ENCODE measurements around the gene TPP1. TPM values are rescaled to one million over a fixed set of nuclear protein-coding genes. Genes with fewer than 3 reads are reported as not detected.
A peak's percentile ranks its signal among the peaks of the same experiment; 100 is the strongest.

Gene TPP1
- total and polyA plus RNA-seq, 7 donors: 13.2 to 60.3 (median 47.9) TPM

GRCh38 chr11:6654281-6655019 lies 35.2 kb upstream of the TPP1 start:
- Histone ChIP-seq H3K4me1 (peaks cover 0 to 40% (median 24%) of the 10 kb centered on the region in 4 donors), H3K9me3 (no peaks in the 10 kb centered on the region), H3K36me3 (no peaks in the 10 kb centered on the region), H3K4me3 (peak overlapping the region; percentile 47 to 68 (median 64)), H3K27ac (peak overlapping the region; percentile 65 to 91 (median 84)), H3K27me3 (no peaks in the 10 kb centered on the region)
- DNase-seq: peak; percentile 71
- no peak for TF ChIP-seq EP300 (IDR thresholded peaks at IDR 0.05)
- peak in 2 of 4 donors; percentile 44 to 61 for TF ChIP-seq POLR2AphosphoS5 (IDR thresholded peaks at IDR 0.05)
- TF ChIP-seq, protein P1, sequence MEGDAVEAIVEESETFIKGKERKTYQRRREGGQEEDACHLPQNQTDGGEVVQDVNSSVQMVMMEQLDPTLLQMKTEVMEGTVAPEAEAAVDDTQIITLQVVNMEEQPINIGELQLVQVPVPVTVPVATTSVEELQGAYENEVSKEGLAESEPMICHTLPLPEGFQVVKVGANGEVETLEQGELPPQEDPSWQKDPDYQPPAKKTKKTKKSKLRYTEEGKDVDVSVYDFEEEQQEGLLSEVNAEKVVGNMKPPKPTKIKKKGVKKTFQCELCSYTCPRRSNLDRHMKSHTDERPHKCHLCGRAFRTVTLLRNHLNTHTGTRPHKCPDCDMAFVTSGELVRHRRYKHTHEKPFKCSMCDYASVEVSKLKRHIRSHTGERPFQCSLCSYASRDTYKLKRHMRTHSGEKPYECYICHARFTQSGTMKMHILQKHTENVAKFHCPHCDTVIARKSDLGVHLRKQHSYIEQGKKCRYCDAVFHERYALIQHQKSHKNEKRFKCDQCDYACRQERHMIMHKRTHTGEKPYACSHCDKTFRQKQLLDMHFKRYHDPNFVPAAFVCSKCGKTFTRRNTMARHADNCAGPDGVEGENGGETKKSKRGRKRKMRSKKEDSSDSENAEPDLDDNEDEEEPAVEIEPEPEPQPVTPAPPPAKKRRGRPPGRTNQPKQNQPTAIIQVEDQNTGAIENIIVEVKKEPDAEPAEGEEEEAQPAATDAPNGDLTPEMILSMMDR (IDR thresholded peaks at IDR 0.05): no peak
- TF ChIP-seq POLR2A (IDR thresholded peaks at IDR 0.05): no peak
- intact Hi-C loops (cut with DNase I): loop anchor here (2.0 kb wide), 1 partner anchor 36 kb away; the partner anchor contains the start of gene TPP1
- WGBS, 2 donors: 57 to 62% methylated on average over 9 of the region's 9 CpGs

GRCh38 chr11:6653656-6654055 lies 34.4 kb upstream of the TPP1 start:
- no peak overlapping the region for H3K4me3 ChIP-seq
- 91% methylated on average over 2 of the region's 2 CpGs for WGBS, 2 donors
- peak overlapping the region in 3 of 4 donors; percentile 81 to 91 (median 88) for H3K27ac ChIP-seq
- H3K9me3 ChIP-seq: no peaks in the 10 kb centered on the region
- intact Hi-C loops (cut with DNase I): loop anchor here (2.0 kb wide), 1 partner anchor 35 kb away; the partner anchor contains the start of gene TPP1
- DNase-seq: no peak
- H3K4me1 ChIP-seq: peaks cover 0 to 48% (median 31%) of the 10 kb centered on the region in 4 donors
- TF ChIP-seq, protein P1 (IDR thresholded peaks at IDR 0.05): no peak
- TF ChIP-seq POLR2A (IDR thresholded peaks at IDR 0.05): no peak
- TF ChIP-seq POLR2AphosphoS5 (IDR thresholded peaks at IDR 0.05): no peak
- no peak for TF ChIP-seq EP300 (IDR thresholded peaks at IDR 0.05)
- H3K27me3 ChIP-seq: no peaks in the 10 kb centered on the region
- H3K36me3 ChIP-seq: no peaks in the 10 kb centered on the region

DNA sequence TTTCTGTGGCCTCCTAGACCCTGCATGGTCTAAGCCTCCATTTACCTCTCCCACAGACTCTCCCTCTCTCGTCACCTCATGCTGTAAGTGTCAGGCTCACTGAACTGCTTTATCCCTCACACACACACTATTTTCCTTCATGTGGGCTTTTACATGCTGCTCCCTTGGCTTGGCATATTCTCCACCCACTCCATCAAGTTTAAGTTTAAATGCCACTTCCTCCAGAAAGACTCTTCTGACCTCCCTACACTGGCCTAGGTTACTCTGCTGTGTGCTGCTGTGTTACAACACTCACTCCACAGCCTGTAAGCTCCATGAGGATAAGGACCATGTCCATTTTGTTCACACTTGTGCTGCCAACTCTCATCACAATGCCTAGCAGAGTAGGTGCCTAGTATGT lies 33.9 kb upstream of the TPP1 start:
- Histone ChIP-seq H3K27ac (peak overlapping the region in 2 of 4 donors; percentile 81 to 91), H3K9me3 (no peaks in the 10 kb centered on the region), H3K27me3 (no peaks in the 10 kb centered on the region), H3K4me3 (no peak overlapping the region), H3K36me3 (no peaks in the 10 kb centered on the region), H3K4me1 (peaks cover 0 to 53% (median 37%) of the 10 kb centered on the region in 4 donors)
- intact Hi-C loops (cut with DNase I): no loop called here
- DNase-seq: no peak
- TF ChIP-seq, protein P1 (IDR thresholded peaks at IDR 0.05): no peak
- no peak for TF ChIP-seq EP300 (IDR thresholded peaks at IDR 0.05)
- no peak for TF ChIP-seq POLR2AphosphoS5 (IDR thresholded peaks at IDR 0.05)
- 87 to 90% methylated on average over 1 of the region's 1 CpG for WGBS, 2 donors

DNA sequence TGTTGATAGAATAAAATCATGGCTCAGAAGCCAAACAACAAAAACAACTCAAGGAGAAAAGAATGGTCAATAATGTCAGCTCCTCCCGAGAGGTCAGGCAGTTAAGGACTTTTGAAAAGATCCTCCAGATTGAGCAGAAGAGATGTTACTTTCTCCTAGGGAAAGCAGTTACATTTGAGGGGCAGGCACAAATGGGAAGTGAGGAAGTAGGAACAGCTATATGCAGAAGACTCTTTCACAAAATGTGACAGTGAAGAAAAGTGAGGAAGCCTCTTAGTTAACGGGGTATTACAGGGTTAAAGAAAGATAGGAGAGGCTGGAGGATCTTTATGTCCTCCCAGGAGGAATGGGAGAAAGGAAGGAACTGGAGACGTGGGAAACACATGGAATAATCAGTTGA lies 33.0 kb upstream of the TPP1 start:
- no peaks in the 10 kb centered on the region for H3K27me3 ChIP-seq

More for the DNA sequence above, 33.0 kb upstream of the TPP1 start:
- Histone ChIP-seq H3K27ac (peak overlapping the region in 2 of 4 donors; percentile 81 to 91), H3K4me3 (no peak overlapping the region), H3K36me3 (no peaks in the 10 kb centered on the region), H3K4me1 (peaks cover 0 to 63% (median 46%) of the 10 kb centered on the region in 4 donors), H3K9me3 (no peaks in the 10 kb centered on the region)
- no peak for TF ChIP-seq POLR2AphosphoS5 (IDR thresholded peaks at IDR 0.05)
- no peak for TF ChIP-seq EP300 (IDR thresholded peaks at IDR 0.05)
- TF ChIP-seq POLR2A (IDR thresholded peaks at IDR 0.05): no peak
- TF ChIP-seq, protein P1 (IDR thresholded peaks at IDR 0.05): no peak
- 61 to 68% methylated on average over 3 of the region's 3 CpGs for WGBS, 2 donors
- DNase-seq: no peak
- intact Hi-C loops (cut with DNase I): no loop called here
